Amniotic stem cell (primary cell): Measurements from ENCODE around the gene KCNK10.

Experiments used
- DNase-seq: peaks from one replicate; lab custom pipeline; 2025; lab: John Stamatoyannopoulos, UW

KCNK10 gene

GRCh38 chr14:88227693-88228092 lies 95.4 kb downstream of the KCNK10 start:
- no peak for DNase-seq

- DNase-seq, result no peak
These were observed 97.3 kb downstream of the KCNK10 start for GRCh38 chr14:88225721-88226120.

- DNase-seq, result no peak
These were observed 104.8 kb downstream of the KCNK10 start for GRCh38 chr14:88218119-88218915.

- no peak for DNase-seq
These were observed 110.4 kb downstream of the KCNK10 start for GRCh38 chr14:88212691-88213090.

- no peak for DNase-seq
These were observed 112.6 kb downstream of the KCNK10 start for GRCh38 chr14:88210426-88210825.

GRCh38 chr14:88209273-88209672 lies 113.8 kb downstream of the KCNK10 start:
- DNase-seq, result no peak

GRCh38 chr14:88208858-88209257 lies 114.2 kb downstream of the KCNK10 start:
- DNase-seq, result no peak

- no peak for DNase-seq
These were observed 118.8 kb downstream of the KCNK10 start for GRCh38 chr14:88204221-88204620.

GRCh38 chr14:88203291-88203690 lies 119.8 kb downstream of the KCNK10 start:
- DNase-seq, result no peak

GRCh38 chr14:88202286-88202685 lies 120.8 kb downstream of the KCNK10 start:
- no peak for DNase-seq

GRCh38 chr14:88201851-88202250 lies 121.2 kb downstream of the KCNK10 start:
- DNase-seq, result no peak

- no peak for DNase-seq
These were observed 123.2 kb downstream of the KCNK10 start for GRCh38 chr14:88199882-88200281.

GRCh38 chr14:88198446-88198845 lies 124.6 kb downstream of the KCNK10 start:
- DNase-seq, result no peak

GRCh38 chr14:88196925-88197324 lies 126.1 kb downstream of the KCNK10 start:
- no peak for DNase-seq

- DNase-seq, result no peak
These were observed 126.8 kb downstream of the KCNK10 start for GRCh38 chr14:88196116-88196890.

- DNase-seq, result no peak
These were observed 127.4 kb downstream of the KCNK10 start for GRCh38 chr14:88195676-88196075.

GRCh38 chr14:88194531-88194930 lies 128.5 kb downstream of the KCNK10 start:
- no peak for DNase-seq

GRCh38 chr14:88191605-88192004 lies 131.5 kb downstream of the KCNK10 start:
- no peak for DNase-seq

- DNase-seq, result peak; percentile 41
These were observed 133.5 kb downstream of the KCNK10 start for GRCh38 chr14:88189417-88190191.

- DNase-seq, result no peak
These were observed 134.2 kb downstream of the KCNK10 start for GRCh38 chr14:88188745-88189416.

- DNase-seq, result no peak
These were observed 137.2 kb downstream of the KCNK10 start for GRCh38 chr14:88185843-88186242.

- no peak for DNase-seq
These were observed 138.1 kb downstream of the KCNK10 start for GRCh38 chr14:88184956-88185355.
